Daoy (cell line): ENCODE results near the gene MMD2. TPM values are rescaled to one million over a fixed set of nuclear protein-coding genes. Genes with fewer than 3 reads are reported as not detected.
"Not testable (repeated sequence)": the region's sequence is repeated elsewhere in the genome, so short reads cannot be mapped to it uniquely, and the experiment has no call there.

ENCODE experiments used
- DNase-seq: peaks from one replicate; pipeline ENCODE4 v3.0.0-alpha.2; 2015; ENCODE audit warnings: low read depth
- total RNA-seq: library from RNA; depleted of rRNA; stranded (reverse); fragments of >200 nt; shearing (Covaris generic); gene quantifications from 2 replicates; pipeline ENCODE4 v1.2.3, GENCODE V29; 2014

The MMD2 gene
- total RNA-seq, 1 experiment from 2014 or later = not detected

DNA sequence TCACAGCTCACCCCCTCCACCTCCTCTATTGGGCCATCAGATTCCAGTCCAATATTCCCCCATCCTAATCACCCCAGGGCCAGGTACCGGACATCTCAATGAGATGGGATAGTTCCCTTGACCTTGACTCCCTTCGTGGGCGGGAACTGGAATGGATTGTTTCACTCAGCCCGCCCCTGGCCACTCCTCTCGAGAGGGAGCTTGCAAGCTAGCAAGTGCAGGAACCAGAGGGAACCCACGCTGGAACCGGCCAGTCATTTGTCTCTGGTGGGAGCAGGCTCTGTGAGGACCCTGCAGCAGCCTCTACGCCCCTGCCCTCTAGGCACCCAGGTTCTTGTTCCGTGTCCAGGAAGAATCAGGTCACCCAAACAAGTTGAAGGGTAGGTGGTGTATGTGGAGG lies 64.5 kb downstream of the MMD2 start:
- no peak for DNase-seq

DNA sequence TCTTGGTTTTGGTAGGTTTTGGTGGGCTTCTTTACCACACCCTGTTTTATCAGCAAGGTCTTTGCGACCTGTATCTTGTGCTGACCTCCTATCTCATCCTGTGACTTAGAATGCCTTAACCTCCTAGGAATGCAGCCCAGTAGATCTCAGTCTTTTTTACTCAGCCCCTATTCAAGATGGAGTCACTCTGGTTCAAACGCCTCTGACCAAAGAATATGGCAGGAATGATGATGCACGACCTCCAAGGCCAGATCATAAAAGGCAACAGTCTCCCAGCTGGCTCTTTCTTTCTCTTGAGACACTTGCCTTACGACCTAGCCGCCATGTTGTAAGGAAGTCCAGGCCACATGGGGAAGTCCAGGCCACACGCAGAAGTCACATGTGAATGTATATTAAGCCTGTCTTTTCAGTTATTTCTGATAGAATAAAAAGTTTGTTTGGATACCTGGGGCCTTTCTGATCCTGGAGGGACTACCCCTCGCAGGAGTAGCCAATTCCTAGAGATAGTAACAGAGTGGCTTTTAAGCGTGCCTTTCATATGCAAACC lies 65.0 kb downstream of the MMD2 start:
- no peak for DNase-seq

- not testable (repeated sequence) for DNase-seq
Observed at GRCh38 chr7:4893188-4893587, 65.8 kb downstream of the MMD2 start.

GRCh38 chr7:4891522-4891921 lies 67.5 kb downstream of the MMD2 start:
- not testable (repeated sequence) for DNase-seq

DNA sequence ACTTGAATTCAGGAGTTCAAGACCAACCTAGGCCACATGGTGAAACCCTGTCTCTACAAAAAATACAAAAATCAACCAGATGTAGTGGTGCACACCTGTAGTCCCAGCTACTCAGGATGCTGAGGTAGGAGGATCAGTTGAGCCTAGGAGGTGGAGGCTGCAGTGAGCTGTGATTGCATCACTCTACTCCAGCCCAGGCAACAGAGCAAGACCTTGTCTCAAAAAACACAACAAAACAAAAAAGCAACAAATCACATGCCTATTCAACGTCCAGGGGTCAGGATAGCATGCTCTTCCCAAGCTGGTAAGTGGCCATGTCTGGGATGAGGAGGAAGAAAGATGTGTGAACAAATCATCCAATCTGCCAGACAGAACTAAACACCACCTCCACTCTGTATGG lies 69.3 kb downstream of the MMD2 start:
- DNase-seq = no peak

DNA sequence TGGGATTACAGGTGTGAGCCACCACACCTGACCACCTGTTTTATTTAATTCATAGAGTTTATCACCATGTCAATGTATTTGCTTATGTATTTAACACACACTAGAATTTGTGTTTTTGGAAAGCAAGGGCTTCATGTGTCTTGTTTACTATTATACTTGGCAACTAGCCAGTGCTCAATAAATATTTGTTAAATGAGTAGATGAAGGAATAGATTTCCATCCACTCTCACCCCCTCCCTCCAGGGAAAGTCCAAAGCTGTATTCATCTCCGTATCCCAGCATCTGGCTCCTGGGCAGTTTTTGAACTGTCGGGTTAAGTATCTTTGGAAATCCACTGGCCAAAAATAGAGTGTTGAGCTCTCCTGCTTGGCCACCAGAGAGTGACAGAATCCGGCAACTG lies 70.8 kb downstream of the MMD2 start:
- no peak for DNase-seq

DNA sequence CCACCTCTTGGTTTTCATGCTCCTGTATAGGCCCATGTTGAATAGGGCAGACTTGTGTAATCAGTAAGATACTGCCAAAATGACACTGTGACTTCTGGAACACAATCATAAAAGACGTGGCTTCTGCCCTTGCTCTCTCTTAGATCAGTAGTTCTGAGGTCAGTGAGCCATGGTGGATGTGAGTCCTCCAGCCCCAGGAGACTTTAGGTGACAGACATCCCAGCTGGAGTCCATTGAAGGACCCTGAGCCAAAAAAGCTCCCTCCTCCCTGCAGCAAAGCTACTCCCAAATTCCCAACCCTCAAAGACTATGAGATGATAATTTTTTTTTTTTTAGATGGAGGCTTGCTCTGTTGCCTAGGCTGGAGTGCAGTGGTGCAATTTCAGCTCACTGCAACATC lies 72.3 kb downstream of the MMD2 start:
- no peak for DNase-seq

GRCh38 chr7:4885317-4885807 lies 73.6 kb downstream of the MMD2 start:
- no peak for DNase-seq

DNA sequence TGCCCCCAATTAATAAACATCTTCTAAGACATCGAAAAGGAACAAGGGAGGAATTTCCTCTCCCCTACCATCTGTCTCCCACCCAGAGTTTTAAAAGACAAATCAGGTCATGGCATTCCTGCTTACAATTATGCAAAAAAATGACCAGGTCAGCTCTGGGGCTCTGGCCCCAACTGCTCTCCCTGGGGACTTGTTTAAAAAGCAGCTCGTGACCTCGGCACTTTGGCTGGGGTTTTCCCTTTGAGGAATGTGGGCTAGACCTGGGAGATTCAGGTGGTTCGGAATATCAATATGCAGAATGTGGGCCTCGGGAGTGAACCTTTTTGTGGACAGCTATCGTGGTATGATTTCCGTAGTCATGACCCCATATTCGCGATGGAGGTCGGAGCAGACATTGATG lies 74.8 kb downstream of the MMD2 start:
- no peak for DNase-seq

- DNase-seq = peak; percentile 96
Observed at GRCh38 chr7:4883372-4884144, 75.4 kb downstream of the MMD2 start, which contains the start of gene RADIL. RADIL (minus strand) TSS chr7:4883716; CDS start chr7:4878139, 5,577 bp downstream.

DNA sequence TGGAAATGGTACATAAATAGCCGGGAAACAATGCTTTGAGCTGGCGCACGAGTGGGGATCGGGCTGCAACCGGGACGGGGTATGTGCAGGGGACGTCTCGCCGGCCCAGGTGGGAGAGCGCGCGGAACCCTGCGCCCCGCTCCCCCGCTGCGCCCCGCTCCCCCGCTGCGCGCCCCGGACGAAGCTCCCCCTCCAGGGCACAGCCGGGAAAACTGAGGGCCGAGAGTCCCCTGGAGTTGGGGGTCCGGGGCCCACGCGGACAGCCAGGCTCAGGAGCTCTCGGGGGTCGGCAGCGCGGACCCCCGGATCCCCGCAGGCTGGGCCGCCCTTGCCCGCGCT lies 76.0 kb downstream of the MMD2 start:
- no peak for DNase-seq

DNA sequence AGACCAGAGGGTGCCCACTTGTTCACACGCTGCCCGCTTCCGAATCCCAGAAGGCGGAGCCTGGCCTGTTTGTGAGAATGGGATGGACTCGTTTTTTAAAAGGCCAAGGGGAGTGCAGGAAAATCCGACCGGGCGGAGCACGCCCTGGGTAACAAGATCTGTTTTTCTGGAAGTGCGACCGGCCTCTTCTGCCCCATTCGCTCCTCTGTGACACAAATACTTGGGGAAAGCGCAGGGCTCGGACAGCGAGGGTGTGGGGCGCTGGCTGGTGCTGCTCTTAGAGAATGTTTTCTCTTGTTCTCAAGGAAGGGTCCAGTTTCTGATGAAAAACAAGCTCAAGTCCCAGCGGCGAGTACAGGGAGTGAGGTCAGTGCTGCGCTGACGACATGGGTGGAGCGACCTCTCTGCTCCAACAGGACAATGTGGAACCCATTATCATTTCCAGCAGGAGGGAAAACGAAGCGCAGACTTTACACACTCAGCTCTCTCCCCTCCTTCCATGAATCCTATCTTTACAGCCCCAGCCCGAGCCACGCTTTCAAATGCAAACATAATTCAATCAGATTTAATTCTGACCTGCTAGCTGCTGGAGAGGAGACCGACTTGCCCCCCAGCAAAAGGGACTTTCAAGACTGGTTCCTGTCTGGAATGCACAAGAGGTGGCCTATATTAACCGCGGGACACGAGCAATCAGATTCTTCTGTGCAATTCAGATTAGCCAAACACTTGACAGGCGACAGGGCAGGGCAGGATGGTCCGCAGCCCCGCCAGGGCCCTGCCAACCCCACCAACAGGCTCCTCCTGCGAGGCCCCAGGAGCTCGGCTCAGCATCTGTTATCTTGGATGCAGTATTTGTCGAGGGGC lies 76.6 kb downstream of the MMD2 start:
- DNase-seq = peak; percentile 74

- no peak for DNase-seq
Observed at GRCh38 chr7:4880218-4880617, 78.8 kb downstream of the MMD2 start.

- no peak for DNase-seq
Observed at GRCh38 chr7:4879396-4880081, 79.4 kb downstream of the MMD2 start.

GRCh38 chr7:4878336-4879335 lies 80.4 kb downstream of the MMD2 start:
- DNase-seq = peak; percentile 34

GRCh38 chr7:4876586-4876985 lies 82.4 kb downstream of the MMD2 start:
- DNase-seq = no peak

- DNase-seq = no peak
Observed at GRCh38 chr7:4875391-4875790, 83.6 kb downstream of the MMD2 start.

GRCh38 chr7:4873071-4873944 lies 85.7 kb downstream of the MMD2 start:
- no peak for DNase-seq

DNA sequence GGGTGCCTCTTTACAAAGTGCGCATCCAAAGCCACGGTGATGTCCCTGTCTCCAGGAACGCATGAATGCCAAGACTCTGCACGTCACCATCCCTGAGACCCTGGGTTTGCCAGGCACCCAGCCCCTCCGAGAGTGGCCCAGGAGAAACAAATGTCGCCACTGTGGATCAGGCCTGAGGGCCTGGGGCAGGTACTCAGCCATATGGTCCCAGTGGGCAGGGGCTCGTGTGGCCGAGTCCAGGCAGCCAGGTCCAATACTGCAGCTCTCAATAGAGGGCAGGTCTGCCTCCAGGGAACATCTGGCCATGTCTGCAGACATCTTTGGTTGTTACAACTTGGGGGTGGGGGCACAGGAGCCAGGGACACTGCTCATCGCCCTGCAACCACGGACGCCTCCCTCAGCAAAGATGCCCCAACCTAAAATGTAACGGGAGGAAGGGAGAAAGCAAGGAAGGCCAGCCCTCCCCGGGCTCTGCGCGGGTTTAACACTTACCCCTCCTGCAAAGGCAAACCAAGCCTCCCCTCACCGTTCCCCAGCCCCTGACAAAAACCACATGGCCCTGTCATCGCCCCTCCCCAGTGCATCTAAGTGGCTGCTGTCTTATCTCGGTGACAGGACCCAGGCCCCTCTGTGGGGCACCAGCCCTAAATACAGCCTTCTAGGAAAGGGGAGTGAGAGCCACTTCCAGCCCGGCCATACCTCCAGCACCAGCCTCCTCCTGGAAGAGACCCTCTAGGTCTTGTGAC lies 86.9 kb downstream of the MMD2 start:
- no peak for DNase-seq
